Islet of Langerhans (tissue), 1 donor: ENCODE results near the gene MAGEB3.
A peak's percentile ranks its signal among the peaks of the same experiment; 100 is the strongest.

ENCODE experiments used
- FAIRE-seq: peaks from one replicate; lab custom pipeline; 2011; peaks lifted over from hg19 to GRCh38; lab: Jason Lieb, UNC

The MAGEB3 gene

GRCh38 chrX:30280428-30280827 is 50.0 kb downstream of the MAGEB3 start:
- no peak for FAIRE-seq

GRCh38 chrX:30282527-30282926 is 52.1 kb downstream of the MAGEB3 start:
- FAIRE-seq, result peak; percentile 76

GRCh38 chrX:30283456-30284200 is 53.2 kb downstream of the MAGEB3 start:
- peak; percentile 100 for FAIRE-seq
